Calu3 (cell line): ENCODE data around the gene B4GALNT3. TPM values are rescaled to one million over a fixed set of nuclear protein-coding genes. Genes with fewer than 3 reads are reported as not detected.

ENCODE experiments used
- BruUV-seq: library from RNA; stranded (reverse); fragments of 400-500 nt; replicated peaks from 2 replicates; lab custom pipeline; 2021; lab: Mats Ljungman, UMichigan
- CTCF ChIA-PET: fragments of 300-600 bp; sonication (Branson Sonifier 250); formaldehyde crosslinking; loops from one replicate; lab custom pipeline; 2022; ENCODE audit warnings: antibody characterized with exemption; lab: Charles Lee
- DNase-seq: peaks from one replicate; pipeline ENCODE4 v3.0.0; 2022
- H3K27ac Mint-ChIP-seq: one replicate; pipeline ENCODE4 v1.8.0; 2022; ENCODE audit warnings: mixed read lengths; ENCODE audit not compliant: unreplicated experiment
- H3K27me3 Mint-ChIP-seq: one replicate; pipeline ENCODE4 v1.8.0; 2022; ENCODE audit warnings: mixed read lengths; ENCODE audit not compliant: unreplicated experiment
- H3K36me3 Mint-ChIP-seq: one replicate; pipeline ENCODE4 v1.8.0; 2022; ENCODE audit warnings: mild to moderate bottlenecking, moderate library complexity, mixed read lengths; ENCODE audit not compliant: insufficient read depth, unreplicated experiment
- H3K4me1 Mint-ChIP-seq: one replicate; pipeline ENCODE4 v1.8.0; 2022; ENCODE audit warnings: mild to moderate bottlenecking, low read depth, mixed read lengths; ENCODE audit not compliant: unreplicated experiment
- H3K4me3 Mint-ChIP-seq: one replicate; pipeline ENCODE4 v1.8.0; 2022; ENCODE audit warnings: mild to moderate bottlenecking, low read depth, moderate library complexity, mixed read lengths; ENCODE audit not compliant: unreplicated experiment
- H3K9me3 Mint-ChIP-seq: one replicate; pipeline ENCODE4 v1.8.0; 2022; ENCODE audit warnings: low read depth, mixed read lengths; ENCODE audit not compliant: unreplicated experiment
- intact Hi-C: fragments of 100-400 bp; cut with micrococcal nuclease; formaldehyde crosslinking; loops from one replicate; pipeline ENCODE4 v1.10.0; 2022; ENCODE audit not compliant: unreplicated experiment
- total RNA-seq: library from RNA; stranded (reverse); gene quantifications from 2 replicates; pipeline ENCODE4 v1.2.3, GENCODE V29; 2022
- TF ChIP-seq, protein P1 (sequence below): fragments of 200-600 bp; IDR thresholded peaks from one replicate; pipeline ENCODE4 v1.8.0; 2022; ENCODE audit warnings: antibody characterized with exemption; ENCODE audit not compliant: unreplicated experiment

B4GALNT3 gene
- total RNA-seq, 1 experiment from 2014 or later = 19.3 TPM

DNA sequence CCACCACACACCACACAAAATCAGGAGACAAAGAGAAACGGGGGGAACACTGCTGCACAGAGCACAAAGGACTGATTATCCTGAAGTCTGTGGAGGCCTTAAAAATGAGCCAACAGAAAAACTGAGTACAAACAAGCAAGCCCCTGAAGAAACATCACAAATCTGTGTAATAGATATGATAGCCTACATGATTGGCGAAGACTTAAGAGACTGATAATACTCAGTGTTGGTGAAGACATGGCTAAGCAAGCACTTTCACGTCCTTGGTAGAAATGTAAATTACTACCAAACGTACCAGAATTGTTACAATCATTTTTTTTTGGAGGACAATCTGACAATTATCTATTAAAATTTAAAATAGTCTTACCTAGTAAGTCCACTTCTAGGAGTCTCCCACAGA is 128.9 kb downstream of the B4GALNT3 start:
- H3K27me3 Mint-ChIP-seq = peaks cover 69% of the 10 kb centered on the region
- H3K4me1 Mint-ChIP-seq = no peaks in the 10 kb centered on the region
- H3K27ac Mint-ChIP-seq = no peak overlapping the region
- intact Hi-C loops = no loop called here
- TF ChIP-seq, protein P1, sequence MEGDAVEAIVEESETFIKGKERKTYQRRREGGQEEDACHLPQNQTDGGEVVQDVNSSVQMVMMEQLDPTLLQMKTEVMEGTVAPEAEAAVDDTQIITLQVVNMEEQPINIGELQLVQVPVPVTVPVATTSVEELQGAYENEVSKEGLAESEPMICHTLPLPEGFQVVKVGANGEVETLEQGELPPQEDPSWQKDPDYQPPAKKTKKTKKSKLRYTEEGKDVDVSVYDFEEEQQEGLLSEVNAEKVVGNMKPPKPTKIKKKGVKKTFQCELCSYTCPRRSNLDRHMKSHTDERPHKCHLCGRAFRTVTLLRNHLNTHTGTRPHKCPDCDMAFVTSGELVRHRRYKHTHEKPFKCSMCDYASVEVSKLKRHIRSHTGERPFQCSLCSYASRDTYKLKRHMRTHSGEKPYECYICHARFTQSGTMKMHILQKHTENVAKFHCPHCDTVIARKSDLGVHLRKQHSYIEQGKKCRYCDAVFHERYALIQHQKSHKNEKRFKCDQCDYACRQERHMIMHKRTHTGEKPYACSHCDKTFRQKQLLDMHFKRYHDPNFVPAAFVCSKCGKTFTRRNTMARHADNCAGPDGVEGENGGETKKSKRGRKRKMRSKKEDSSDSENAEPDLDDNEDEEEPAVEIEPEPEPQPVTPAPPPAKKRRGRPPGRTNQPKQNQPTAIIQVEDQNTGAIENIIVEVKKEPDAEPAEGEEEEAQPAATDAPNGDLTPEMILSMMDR = no peak
- CTCF ChIA-PET = interaction anchor here (0.6 to 0.7 kb wide), 2 partner anchors 34 to 490 kb away, joined by 3 read pairs; no protein-coding TSS in a partner anchor
- no peak for DNase-seq
- no peaks in the 10 kb centered on the region for H3K36me3 Mint-ChIP-seq
- no peak overlapping the region for H3K4me3 Mint-ChIP-seq
- no peaks in the 10 kb centered on the region for H3K9me3 Mint-ChIP-seq
- BruUV-seq = no TSS peak

- Mint-ChIP-seq H3K27me3 (peaks cover 78% of the 10 kb centered on the region), H3K4me3 (no peak overlapping the region), H3K27ac (no peak overlapping the region), H3K36me3 (no peaks in the 10 kb centered on the region), H3K4me1 (no peaks in the 10 kb centered on the region), H3K9me3 (no peaks in the 10 kb centered on the region)
- DNase-seq = no peak
- TF ChIP-seq, protein P1 = no peak
- BruUV-seq = no TSS peak
- CTCF ChIA-PET = no interaction called here
- intact Hi-C loops = no loop called here
Observed at GRCh38 chr12:590206-590750, 130.5 kb downstream of the B4GALNT3 start.

DNA sequence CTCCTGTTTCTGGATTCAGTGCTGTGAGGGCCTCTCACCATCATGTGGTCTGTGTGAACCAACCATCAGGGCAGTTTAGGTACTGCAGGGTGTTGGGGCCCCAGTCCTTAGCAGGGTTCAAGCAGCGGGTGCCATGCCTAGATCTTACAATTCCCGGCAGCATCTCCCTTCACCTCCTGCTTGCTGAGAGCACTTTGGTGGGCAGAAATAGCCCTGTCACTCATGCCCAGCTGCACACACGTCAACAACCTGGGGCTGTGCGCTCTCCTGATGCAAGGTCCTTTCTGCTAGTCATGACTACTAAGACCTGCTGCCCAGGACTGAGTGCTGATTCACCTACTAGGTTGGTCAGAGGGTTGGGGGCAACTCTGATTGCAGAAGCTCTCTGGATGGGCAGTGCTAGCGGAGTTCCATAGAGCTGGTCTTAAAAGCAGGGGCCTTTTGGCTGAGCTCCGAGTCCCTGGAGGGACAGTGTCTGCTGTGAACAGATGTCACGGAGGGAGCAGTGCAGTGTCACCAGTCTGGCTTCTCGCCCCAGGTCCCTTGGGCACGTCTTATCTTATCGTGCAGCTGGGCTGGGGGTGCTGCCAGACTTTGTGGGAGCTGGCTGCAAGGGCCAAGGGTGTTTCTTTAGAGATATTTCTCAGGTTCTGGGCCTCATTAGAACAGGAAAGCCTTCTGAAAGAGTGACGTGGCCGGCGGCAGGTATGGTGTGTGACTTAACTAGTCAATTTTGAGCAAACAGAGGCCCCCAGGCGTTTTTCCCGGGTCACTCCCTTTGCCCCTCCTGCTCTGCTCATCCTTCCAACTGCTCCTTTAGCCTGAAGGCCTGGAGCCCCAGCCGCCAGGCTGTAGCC is 131.7 kb downstream of the B4GALNT3 start:
- no peak overlapping the region for H3K4me3 Mint-ChIP-seq
- H3K9me3 Mint-ChIP-seq = no peaks in the 10 kb centered on the region
- H3K4me1 Mint-ChIP-seq = no peaks in the 10 kb centered on the region
- peaks cover 73% of the 10 kb centered on the region for H3K27me3 Mint-ChIP-seq
- no peaks in the 10 kb centered on the region for H3K36me3 Mint-ChIP-seq
- no peak for DNase-seq
- no peak overlapping the region for H3K27ac Mint-ChIP-seq
- BruUV-seq = no TSS peak
- intact Hi-C loops = no loop called here
- CTCF ChIA-PET = interaction anchor here (0.6 kb wide), 1 partner anchor 69 kb away, joined by 3 read pairs; no protein-coding TSS in a partner anchor
- TF ChIP-seq, protein P1 = no peak

DNA sequence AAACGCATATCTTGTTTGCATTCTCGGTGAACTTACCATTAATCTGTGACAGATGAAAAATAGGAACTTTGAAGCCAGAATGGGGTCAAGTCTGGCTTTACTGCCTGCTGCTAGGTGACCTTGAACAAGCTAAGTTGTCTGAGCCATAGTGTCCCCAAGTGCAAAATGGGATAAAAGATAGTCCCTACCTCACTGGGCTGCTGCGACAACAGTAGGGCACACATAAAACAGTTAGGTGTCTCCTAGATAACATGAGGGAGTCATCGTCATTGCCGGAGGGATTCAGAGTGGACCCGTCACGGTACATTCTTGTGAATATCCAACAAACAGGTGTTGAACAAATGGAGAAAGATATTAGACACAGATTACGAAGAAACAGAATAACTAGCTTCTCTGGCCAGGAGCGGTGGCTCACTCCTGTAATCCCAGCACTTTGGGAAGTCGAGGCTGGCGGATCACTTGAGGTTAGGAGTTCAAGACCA is 132.3 kb downstream of the B4GALNT3 start:
- Mint-ChIP-seq H3K36me3 (no peaks in the 10 kb centered on the region), H3K9me3 (no peaks in the 10 kb centered on the region), H3K27ac (no peak overlapping the region), H3K27me3 (peaks cover 76% of the 10 kb centered on the region), H3K4me1 (no peaks in the 10 kb centered on the region), H3K4me3 (no peak overlapping the region)
- CTCF ChIA-PET = no interaction called here
- TF ChIP-seq, protein P1 = no peak
- intact Hi-C loops = no loop called here
- no TSS peak for BruUV-seq
- no peak for DNase-seq
